Activated naive CD8-positive, alpha-beta T cell treated with anti-CD3 and anti-CD28 coated beads for 36 hours (primary cell): Measurements from ENCODE around the gene LRRFIP1. TPM values are rescaled to one million over a fixed set of nuclear protein-coding genes. Genes with fewer than 3 reads are reported as not detected.

Experiments used
- DNase-seq: peaks from one replicate; pipeline ENCODE4 v3.0.0; 2021
- H3K27ac Mint-ChIP-seq: one replicate; pipeline ENCODE4 v1.8.0; 2022; ENCODE audit warnings: mild to moderate bottlenecking, moderate library complexity, mixed read lengths
- H3K27me3 Mint-ChIP-seq: one replicate; pipeline ENCODE4 v1.8.0; 2022; ENCODE audit warnings: mild to moderate bottlenecking, mixed read lengths
- H3K36me3 Mint-ChIP-seq: one replicate; pipeline ENCODE4 v1.8.0; 2021; ENCODE audit warnings: mild to moderate bottlenecking, mixed read lengths
- H3K4me1 Mint-ChIP-seq: one replicate; pipeline ENCODE4 v1.8.0; 2021; ENCODE audit warnings: mixed read lengths
- H3K4me3 Mint-ChIP-seq: one replicate; pipeline ENCODE4 v1.8.0; 2022; ENCODE audit warnings: mild to moderate bottlenecking, moderate library complexity, mixed read lengths
- H3K9me3 Mint-ChIP-seq: one replicate; pipeline ENCODE4 v1.8.0; 2022; ENCODE audit warnings: mixed read lengths
- total RNA-seq, 2 experiments: library from RNA; stranded (reverse); gene quantifications; one replicate each; pipeline ENCODE4 v1.2.3, GENCODE V29; 2021

Gene LRRFIP1
- total RNA-seq, 2 experiments from 2014 or later, result 162 to 164 TPM

- peak overlapping the region; percentile 12 for H3K27ac Mint-ChIP-seq
- H3K4me3 Mint-ChIP-seq, result peak overlapping the region; percentile 75
- H3K36me3 Mint-ChIP-seq, result peaks cover 14% of the 10 kb centered on the region
- peaks cover 48% of the 10 kb centered on the region for H3K4me1 Mint-ChIP-seq
- DNase-seq, result no peak
- H3K9me3 Mint-ChIP-seq, result no peaks in the 10 kb centered on the region
- H3K27me3 Mint-ChIP-seq, result no peaks in the 10 kb centered on the region
Measured at GRCh38 chr2:237689336-237690131, 62.1 kb downstream of the LRRFIP1 start.

GRCh38 chr2:237691029-237691907 lies 63.9 kb downstream of the LRRFIP1 start:
- H3K27me3 Mint-ChIP-seq, result no peaks in the 10 kb centered on the region
- peaks cover 62% of the 10 kb centered on the region for H3K4me1 Mint-ChIP-seq
- no peak overlapping the region for H3K27ac Mint-ChIP-seq
- peak; percentile 58 for DNase-seq
- H3K4me3 Mint-ChIP-seq, result peak overlapping the region; percentile 75
- H3K36me3 Mint-ChIP-seq, result peaks cover 16% of the 10 kb centered on the region
- no peaks in the 10 kb centered on the region for H3K9me3 Mint-ChIP-seq

- Mint-ChIP-seq H3K27ac (peak overlapping the region; percentile 97), H3K4me3 (peak overlapping the region; percentile 97), H3K9me3 (no peaks in the 10 kb centered on the region), H3K4me1 (peaks cover 67% of the 10 kb centered on the region), H3K36me3 (peaks cover 17% of the 10 kb centered on the region), H3K27me3 (no peaks in the 10 kb centered on the region)
- DNase-seq, result peak; percentile 97
Measured at GRCh38 chr2:237691908-237692600, 64.7 kb downstream of the LRRFIP1 start.

GRCh38 chr2:237692601-237693290 lies 65.4 kb downstream of the LRRFIP1 start:
- Mint-ChIP-seq H3K4me3 (peak overlapping the region; percentile 97), H3K4me1 (peaks cover 70% of the 10 kb centered on the region), H3K36me3 (peaks cover 19% of the 10 kb centered on the region), H3K27ac (peak overlapping the region; percentile 97), H3K9me3 (no peaks in the 10 kb centered on the region), H3K27me3 (no peaks in the 10 kb centered on the region)
- DNase-seq, result no peak

- peak overlapping the region; percentile 97 for H3K27ac Mint-ChIP-seq
- H3K9me3 Mint-ChIP-seq, result no peaks in the 10 kb centered on the region
- peaks cover 20% of the 10 kb centered on the region for H3K36me3 Mint-ChIP-seq
- H3K4me1 Mint-ChIP-seq, result peaks cover 73% of the 10 kb centered on the region
- peak overlapping the region; percentile 97 for H3K4me3 Mint-ChIP-seq
- DNase-seq, result no peak
- H3K27me3 Mint-ChIP-seq, result no peaks in the 10 kb centered on the region
Measured at GRCh38 chr2:237693291-237693994, 66.1 kb downstream of the LRRFIP1 start.

GRCh38 chr2:237694415-237695194 lies 67.2 kb downstream of the LRRFIP1 start:
- H3K4me3 Mint-ChIP-seq, result peak overlapping the region; percentile 97
- peaks cover 20% of the 10 kb centered on the region for H3K36me3 Mint-ChIP-seq
- peak overlapping the region; percentile 97 for H3K27ac Mint-ChIP-seq
- H3K4me1 Mint-ChIP-seq, result peaks cover 71% of the 10 kb centered on the region
- H3K27me3 Mint-ChIP-seq, result no peaks in the 10 kb centered on the region
- H3K9me3 Mint-ChIP-seq, result no peaks in the 10 kb centered on the region
- DNase-seq, result no peak

- peak overlapping the region; percentile 97 for H3K27ac Mint-ChIP-seq
- peak overlapping the region; percentile 97 for H3K4me3 Mint-ChIP-seq
- peaks cover 71% of the 10 kb centered on the region for H3K4me1 Mint-ChIP-seq
- DNase-seq, result no peak
- H3K9me3 Mint-ChIP-seq, result no peaks in the 10 kb centered on the region
- peaks cover 20% of the 10 kb centered on the region for H3K36me3 Mint-ChIP-seq
- H3K27me3 Mint-ChIP-seq, result no peaks in the 10 kb centered on the region
Measured at GRCh38 chr2:237695201-237695780, 67.9 kb downstream of the LRRFIP1 start.

GRCh38 chr2:237696461-237696860 lies 69.1 kb downstream of the LRRFIP1 start:
- Mint-ChIP-seq H3K27ac (peak overlapping the region; percentile 97), H3K36me3 (peaks cover 20% of the 10 kb centered on the region), H3K9me3 (no peaks in the 10 kb centered on the region), H3K4me1 (peaks cover 75% of the 10 kb centered on the region), H3K27me3 (no peaks in the 10 kb centered on the region), H3K4me3 (peak overlapping the region; percentile 97)
- no peak for DNase-seq

GRCh38 chr2:237697586-237698357 lies 70.4 kb downstream of the LRRFIP1 start:
- Mint-ChIP-seq H3K36me3 (peaks cover 20% of the 10 kb centered on the region), H3K4me1 (peaks cover 89% of the 10 kb centered on the region), H3K27ac (peak overlapping the region; percentile 97), H3K9me3 (no peaks in the 10 kb centered on the region), H3K27me3 (no peaks in the 10 kb centered on the region), H3K4me3 (peak overlapping the region; percentile 97)
- DNase-seq, result peak; percentile 59

GRCh38 chr2:237698358-237698694 lies 70.9 kb downstream of the LRRFIP1 start:
- DNase-seq, result no peak
- Mint-ChIP-seq H3K27ac (peak overlapping the region; percentile 97), H3K9me3 (no peaks in the 10 kb centered on the region), H3K4me3 (peak overlapping the region; percentile 97), H3K36me3 (peaks cover 18% of the 10 kb centered on the region), H3K4me1 (peaks cover 92% of the 10 kb centered on the region), H3K27me3 (no peaks in the 10 kb centered on the region)

- DNase-seq, result no peak
- Mint-ChIP-seq H3K27ac (peak overlapping the region; percentile 97), H3K4me3 (peak overlapping the region; percentile 67), H3K36me3 (peaks cover 18% of the 10 kb centered on the region), H3K27me3 (no peaks in the 10 kb centered on the region), H3K9me3 (no peaks in the 10 kb centered on the region), H3K4me1 (peaks cover 95% of the 10 kb centered on the region)
Measured at GRCh38 chr2:237699870-237700511, 72.6 kb downstream of the LRRFIP1 start.

- H3K4me3 Mint-ChIP-seq, result peak overlapping the region; percentile 67
- peak overlapping the region; percentile 97 for H3K27ac Mint-ChIP-seq
- H3K27me3 Mint-ChIP-seq, result no peaks in the 10 kb centered on the region
- peak; percentile 83 for DNase-seq
- no peaks in the 10 kb centered on the region for H3K9me3 Mint-ChIP-seq
- H3K4me1 Mint-ChIP-seq, result peaks cover 95% of the 10 kb centered on the region
- peaks cover 21% of the 10 kb centered on the region for H3K36me3 Mint-ChIP-seq
Measured at GRCh38 chr2:237700512-237701032, 73.2 kb downstream of the LRRFIP1 start.
